H9 (cell line): Measurements from ENCODE around the gene ANXA9. TPM values are rescaled to one million over a fixed set of nuclear protein-coding genes. Genes with fewer than 3 reads are reported as not detected.

ENCODE experiments used
- DNase-seq: peaks from one replicate; pipeline ENCODE4 v3.0.0-alpha.2; 2017
- H2AFZ ChIP-seq: one replicate; pipeline ENCODE4 v1.6.1; 2013; ENCODE audit warnings: mild to moderate bottlenecking, low read length, control low read depth, moderate library complexity
- H2AK5ac ChIP-seq: 2 replicates; pipeline ENCODE4 v1.6.1; 2013; ENCODE audit warnings: low read length, control low read depth, mixed read lengths; ENCODE audit not compliant: insufficient read length
- H2BK120ac ChIP-seq: one replicate; pipeline ENCODE4 v1.6.1; 2013; ENCODE audit warnings: low read depth, mild to moderate bottlenecking, low read length, control low read depth, inconsistent platforms; ENCODE audit not compliant: poor library complexity, severe bottlenecking
- H2BK12ac ChIP-seq: 2 replicates; pipeline ENCODE4 v1.6.1; 2013; ENCODE audit warnings: low read length, control low read depth, mixed read lengths, low read depth; ENCODE audit not compliant: insufficient read length
- H2BK15ac ChIP-seq: 2 replicates; pipeline ENCODE4 v1.6.1; 2013; ENCODE audit warnings: low read depth, low read length, control low read depth
- H2BK20ac ChIP-seq: one replicate; pipeline ENCODE4 v1.6.1; 2013; ENCODE audit warnings: low read depth, mild to moderate bottlenecking, low read length, control low read depth, inconsistent platforms; ENCODE audit not compliant: poor library complexity, severe bottlenecking
- H2BK5ac ChIP-seq: 2 replicates; pipeline ENCODE4 v1.6.1; 2013; ENCODE audit warnings: low read length, control low read depth, mixed read lengths; ENCODE audit not compliant: insufficient read length
- H3K14ac ChIP-seq: 2 replicates; pipeline ENCODE4 v1.6.1; 2013; ENCODE audit warnings: low read length, control low read depth; ENCODE audit not compliant: insufficient read depth
- H3K18ac ChIP-seq: 2 replicates; pipeline ENCODE4 v1.6.1; 2013; ENCODE audit warnings: low read depth, mild to moderate bottlenecking, mixed read lengths, low read length, control low read depth; ENCODE audit not compliant: insufficient read length
- H3K23ac ChIP-seq: 2 replicates; pipeline ENCODE4 v1.6.1; 2013; ENCODE audit warnings: low read length, control low read depth, mixed read lengths, low read depth; ENCODE audit not compliant: insufficient read length
- H3K23me2 ChIP-seq: 2 replicates; pipeline ENCODE4 v1.6.1; 2013; ENCODE audit warnings: low read depth, mild to moderate bottlenecking, mixed read lengths, low read length, control low read depth; ENCODE audit not compliant: insufficient read length, poor library complexity, severe bottlenecking
- H3K27ac ChIP-seq: 2 replicates; pipeline ENCODE4 v1.5.1; 2013; ENCODE audit warnings: low read length, control low read depth, mixed read lengths, low read depth; ENCODE audit not compliant: insufficient read length
- H3K27me3 ChIP-seq: 2 replicates; pipeline ENCODE4 v1.6.1; 2013; ENCODE audit warnings: low read length, control low read depth, inconsistent platforms; ENCODE audit not compliant: insufficient read depth
- H3K4ac ChIP-seq: 2 replicates; pipeline ENCODE4 v1.6.1; 2013; ENCODE audit warnings: low read depth, mild to moderate bottlenecking, control low read depth, inconsistent platforms, low read length, moderate library complexity
- H3K4me1 ChIP-seq: 2 replicates; pipeline ENCODE4 v1.6.1; 2013; ENCODE audit warnings: low read length, control low read depth, inconsistent platforms; ENCODE audit not compliant: insufficient read depth
- H3K4me2 ChIP-seq: 2 replicates; pipeline ENCODE4 v1.6.1; 2013; ENCODE audit warnings: low read length, control low read depth, mixed read lengths; ENCODE audit not compliant: insufficient read length, insufficient read depth
- H3K56ac ChIP-seq: 2 replicates; pipeline ENCODE4 v1.6.1; 2013; ENCODE audit warnings: low read depth, mild to moderate bottlenecking, mixed read lengths, low read length, control low read depth; ENCODE audit not compliant: insufficient read length
- H3K79me1 ChIP-seq: 2 replicates; pipeline ENCODE4 v1.6.1; 2013; ENCODE audit warnings: low read depth, mild to moderate bottlenecking, moderate library complexity, low read length, control low read depth, inconsistent platforms; ENCODE audit not compliant: insufficient read depth, poor library complexity, severe bottlenecking
- H3K79me2 ChIP-seq: 2 replicates; pipeline ENCODE4 v1.6.1; 2013; ENCODE audit warnings: low read length, control low read depth, inconsistent platforms; ENCODE audit not compliant: insufficient read depth
- H3K9ac ChIP-seq: 2 replicates; pipeline ENCODE4 v1.6.1; 2013; ENCODE audit warnings: low read length, control low read depth, mixed read lengths; ENCODE audit not compliant: insufficient read length; ENCODE audit errors: extremely low read depth
- H3K9me3 ChIP-seq: one replicate; pipeline ENCODE4 v1.6.1; 2013; ENCODE audit warnings: low read depth, low read length, inconsistent platforms; ENCODE audit not compliant: control insufficient read depth
- H3T11ph ChIP-seq: one replicate; pipeline ENCODE4 v1.6.1; 2013; ENCODE audit warnings: mild to moderate bottlenecking, low read length, control low read depth, inconsistent platforms
- H4K20me1 ChIP-seq: one replicate; pipeline ENCODE4 v1.6.1; 2013; ENCODE audit not compliant: control insufficient read depth, insufficient read length, insufficient read depth
- H4K5ac ChIP-seq: 2 replicates; pipeline ENCODE4 v1.6.1; 2013; ENCODE audit warnings: low read depth, mild to moderate bottlenecking, mixed read lengths, low read length, control low read depth; ENCODE audit not compliant: insufficient read length
- H4K8ac ChIP-seq: replicated peaks from 2 replicates; pipeline ENCODE4 v1.6.1; 2013; ENCODE audit warnings: low read length, control low read depth, mixed read lengths, low read depth; ENCODE audit not compliant: insufficient read length
- H4K91ac ChIP-seq: 2 replicates; pipeline ENCODE4 v1.6.1; 2013; ENCODE audit warnings: low read depth, mild to moderate bottlenecking, moderate library complexity, mixed read lengths, low read length, control low read depth; ENCODE audit not compliant: insufficient read length
- H3K27ac Mint-ChIP-seq, 3 experiments: 2 replicates in 2 of 3; 3 replicates in 1 of 3; pipeline ENCODE4 v1.8.0; 2020 to 2021; ENCODE audit warnings: mixed read lengths in 3 of 3, mild to moderate bottlenecking in 1 of 3, moderate library complexity in 1 of 3
- H3K27me3 Mint-ChIP-seq: 2 replicates; pipeline ENCODE4 v1.8.0; 2021; ENCODE audit warnings: low read depth, mild to moderate bottlenecking, moderate library complexity, mixed read lengths
- H3K36me3 Mint-ChIP-seq, 3 experiments: 2 replicates in 2 of 3; 3 replicates in 1 of 3; pipeline ENCODE4 v1.8.0; 2020 to 2021; ENCODE audit warnings: low read depth in 3 of 3, mixed read lengths in 3 of 3; ENCODE audit not compliant: insufficient read depth in 1 of 3
- H3K4me1 Mint-ChIP-seq, 2 experiments: 2 replicates each; pipeline ENCODE4 v1.8.0; 2020; ENCODE audit warnings: mixed read lengths in 2 of 2
- H3K4me3 Mint-ChIP-seq, 2 experiments: 2 replicates in 1 of 2; 3 replicates in 1 of 2; pipeline ENCODE4 v1.8.0; 2020 to 2021; ENCODE audit warnings: mild to moderate bottlenecking in 2 of 2, mixed read lengths in 2 of 2, moderate library complexity in 1 of 2
- H3K9me3 Mint-ChIP-seq, 2 experiments: 2 replicates in 1 of 2; 3 replicates in 1 of 2; pipeline ENCODE4 v1.8.0; 2020; ENCODE audit warnings: mild to moderate bottlenecking in 2 of 2, mixed read lengths in 2 of 2, moderate library complexity in 1 of 2
- WGBS: extraction: QIAGEN DNeasy Blood & Tissue Kit; methylation state at CpG from one replicate; pipeline ENCODE4 v1.1.7; 2013; ENCODE audit warnings: missing lambda C conversion rate, low lambda C conversion rate, mixed read lengths; ENCODE audit not compliant: insufficient read length; ENCODE audit errors: extremely low coverage; 5-methylcytosine and 5-hydroxymethylcytosine counted together
- total RNA-seq: library from RNA; stranded (reverse); gene quantifications from 2 replicates; pipeline ENCODE4 v1.2.1, GENCODE V29; 2021
- TF ChIP-seq, protein P1 (sequence below): fragments of 200-600 bp; sonication (generic); conservative IDR thresholded peaks from 3 replicates; pipeline ENCODE4 v1.8.0; 2021; ENCODE audit warnings: antibody characterized with exemption, mild to moderate bottlenecking

Gene ANXA9
- total RNA-seq, 1 experiment from 2014 or later: 0.92 TPM

DNA sequence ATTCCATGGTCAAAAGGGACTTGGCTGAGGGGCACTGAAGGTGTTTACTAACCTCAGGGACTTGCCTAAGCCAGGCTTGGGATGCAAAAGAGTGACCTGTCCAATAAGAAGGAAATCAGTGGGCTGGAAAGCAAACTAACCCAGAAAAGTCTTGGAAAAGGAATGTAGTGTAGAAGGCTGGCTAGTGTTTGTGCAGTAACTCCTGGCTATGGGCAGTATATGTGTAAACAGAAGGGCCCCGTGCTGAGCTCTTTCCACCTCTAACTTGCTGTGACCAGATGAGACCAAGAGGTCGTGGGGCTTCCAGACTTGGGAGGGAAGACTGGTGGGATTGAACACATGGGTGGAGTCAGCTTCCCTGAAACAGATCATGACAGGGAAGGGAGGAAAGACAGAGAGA is 20.5 kb downstream of the ANXA9 start:
- Histone ChIP-seq H3K27me3 (no peaks in the 10 kb centered on the region), H3K79me2 (no peaks in the 10 kb centered on the region), H3K9me3 (no peaks in the 10 kb centered on the region), H4K5ac (no peak overlapping the region), H2AFZ (no peak overlapping the region), H3K79me1 (no peaks in the 10 kb centered on the region), H4K91ac (no peak overlapping the region), H2AK5ac (no peak overlapping the region), H3K27ac (no peak overlapping the region), H2BK20ac (no peak overlapping the region), H3K9ac (no peak overlapping the region), H4K8ac (no peak overlapping the region), H3K4ac (no peak overlapping the region), H3T11ph (no peak overlapping the region), H3K4me2 (no peak overlapping the region), H3K23ac (no peak overlapping the region), H2BK120ac (no peak overlapping the region), H3K56ac (no peak overlapping the region), H4K20me1 (no peaks in the 10 kb centered on the region), H3K18ac (no peak overlapping the region), H2BK15ac (no peak overlapping the region), H2BK12ac (no peak overlapping the region), H3K23me2 (peaks cover 4% of the 10 kb centered on the region), H2BK5ac (no peak overlapping the region), H3K14ac (no peak overlapping the region), H3K4me1 (peaks cover 3% of the 10 kb centered on the region; the same call in 1 of the 2 replicates)
- H3K4me3 Mint-ChIP-seq: no peak overlapping the region
- H3K36me3 Mint-ChIP-seq: peaks cover 0 to 8% (median 5%) of the 10 kb centered on the region in 3 experiments; a peak in 2 of 7 replicates
- DNase-seq: no peak
- TF ChIP-seq, protein P1, sequence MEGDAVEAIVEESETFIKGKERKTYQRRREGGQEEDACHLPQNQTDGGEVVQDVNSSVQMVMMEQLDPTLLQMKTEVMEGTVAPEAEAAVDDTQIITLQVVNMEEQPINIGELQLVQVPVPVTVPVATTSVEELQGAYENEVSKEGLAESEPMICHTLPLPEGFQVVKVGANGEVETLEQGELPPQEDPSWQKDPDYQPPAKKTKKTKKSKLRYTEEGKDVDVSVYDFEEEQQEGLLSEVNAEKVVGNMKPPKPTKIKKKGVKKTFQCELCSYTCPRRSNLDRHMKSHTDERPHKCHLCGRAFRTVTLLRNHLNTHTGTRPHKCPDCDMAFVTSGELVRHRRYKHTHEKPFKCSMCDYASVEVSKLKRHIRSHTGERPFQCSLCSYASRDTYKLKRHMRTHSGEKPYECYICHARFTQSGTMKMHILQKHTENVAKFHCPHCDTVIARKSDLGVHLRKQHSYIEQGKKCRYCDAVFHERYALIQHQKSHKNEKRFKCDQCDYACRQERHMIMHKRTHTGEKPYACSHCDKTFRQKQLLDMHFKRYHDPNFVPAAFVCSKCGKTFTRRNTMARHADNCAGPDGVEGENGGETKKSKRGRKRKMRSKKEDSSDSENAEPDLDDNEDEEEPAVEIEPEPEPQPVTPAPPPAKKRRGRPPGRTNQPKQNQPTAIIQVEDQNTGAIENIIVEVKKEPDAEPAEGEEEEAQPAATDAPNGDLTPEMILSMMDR: no peak
- H3K27ac Mint-ChIP-seq: peak overlapping the region in 2 of 3 experiments; percentile 26 to 42; a peak in 2 of 7 replicates
- no CpG with 5 or more reads among the region's 2 CpGs for WGBS
- peaks cover 23 to 29% of the 10 kb centered on the region in 2 experiments for H3K4me1 Mint-ChIP-seq
- H3K27me3 Mint-ChIP-seq: no peaks in the 10 kb centered on the region; the same call in 1 of the 2 replicates
- H3K9me3 Mint-ChIP-seq: no peaks in the 10 kb centered on the region; a peak in 1 of 5 replicates
